Muscle of arm (tissue), 12 donors: ENCODE results near the gene IGLON5. TPM values are rescaled to one million over a fixed set of nuclear protein-coding genes. Genes with fewer than 3 reads are reported as not detected.

ENCODE experiments used
- DNase-seq: peaks from one replicate; pipeline ENCODE4 v3.0.0-alpha.2; 2013
- polyA plus RNA-seq, 12 donors: library from polyadenylated mRNA; unstranded; fragments of 120-200 nt; gene quantifications; one replicate each; pipeline ENCODE4 v1.2.1, GENCODE V29; 2013; ENCODE audit not compliant: insufficient read length in 12 of 12

IGLON5 gene
- polyA plus RNA-seq, 12 donors, result 0.07 to 0.61 (median 0.18) TPM; not detected in 4

GRCh38 chr19:51338563-51339312 is 27.3 kb downstream of the IGLON5 start:
- peak; percentile 72 for DNase-seq

- no peak for DNase-seq
Measured at GRCh38 chr19:51339313-51339686, 27.9 kb downstream of the IGLON5 start.

GRCh38 chr19:51339687-51340656 is 28.5 kb downstream of the IGLON5 start:
- DNase-seq, result peak; percentile 81

GRCh38 chr19:51341066-51341465 is 29.6 kb downstream of the IGLON5 start:
- no peak for DNase-seq

GRCh38 chr19:51341976-51342580 is 30.6 kb downstream of the IGLON5 start, which contains the start of gene VSIG10L:
TSS of gene VSIG10L (minus strand) at chr19:51342139. CDS start at chr19:51342124, 15 bp downstream.
- no peak for DNase-seq

- DNase-seq, result no peak
Measured at GRCh38 chr19:51342631-51343569, 31.5 kb downstream of the IGLON5 start.

- DNase-seq, result no peak
Measured at GRCh38 chr19:51345076-51345620, 33.7 kb downstream of the IGLON5 start.

- DNase-seq, result no peak
Measured at GRCh38 chr19:51346742-51347141, 35.3 kb downstream of the IGLON5 start.

GRCh38 chr19:51347209-51347928 is 35.9 kb downstream of the IGLON5 start:
- DNase-seq, result no peak

- DNase-seq, result no peak
Measured at GRCh38 chr19:51351266-51351990, 40.0 kb downstream of the IGLON5 start.

GRCh38 chr19:51352783-51353360 is 41.4 kb downstream of the IGLON5 start:
- DNase-seq, result no peak

- no peak for DNase-seq
Measured at GRCh38 chr19:51354103-51354741, 42.8 kb downstream of the IGLON5 start.

GRCh38 chr19:51354742-51355148 is 43.3 kb downstream of the IGLON5 start:
- DNase-seq, result no peak

- DNase-seq, result no peak
Measured at GRCh38 chr19:51356159-51356801, 44.8 kb downstream of the IGLON5 start.

GRCh38 chr19:51357952-51358351 is 46.5 kb downstream of the IGLON5 start:
- no peak for DNase-seq

- DNase-seq, result peak; percentile 36
Measured at GRCh38 chr19:51359294-51359693, 47.9 kb downstream of the IGLON5 start.

GRCh38 chr19:51361239-51361638 is 49.8 kb downstream of the IGLON5 start:
- no peak for DNase-seq
